ELR (cell line): ENCODE results near the gene GRN.
"Not testable (repeated sequence)": the region's sequence is repeated elsewhere in the genome, so short reads cannot be mapped to it uniquely, and the experiment has no call there.

Experiments
- DNase-seq: peaks from one replicate; pipeline ENCODE4 v3.0.0-alpha.2; 2015; ENCODE audit warnings: low read depth

GRN gene

GRCh38 chr17:44383363-44383762 is 38.3 kb downstream of the GRN start:
- DNase-seq, result no peak

GRCh38 chr17:44383861-44384260 is 38.8 kb downstream of the GRN start:
- DNase-seq, result no peak

- no peak for DNase-seq
These were observed 39.2 kb downstream of the GRN start for GRCh38 chr17:44384281-44384822.

GRCh38 chr17:44384823-44385286 is 39.8 kb downstream of the GRN start:
- DNase-seq, result no peak

- peak; percentile 86 for DNase-seq
These were observed 40.4 kb downstream of the GRN start for GRCh38 chr17:44385287-44386181.

- DNase-seq, result no peak
These were observed 41.1 kb downstream of the GRN start for GRCh38 chr17:44386182-44386525.

- no peak for DNase-seq
These were observed 42.7 kb downstream of the GRN start for GRCh38 chr17:44387804-44388203.

- no peak for DNase-seq
These were observed 44.2 kb downstream of the GRN start, which contains the start of gene ITGA2B for GRCh38 chr17:44389281-44389680. ITGA2B (minus strand) TSS chr17:44389649; CDS start chr17:44389473, 176 bp downstream.

- DNase-seq, result no peak
These were observed 44.7 kb downstream of the GRN start for GRCh38 chr17:44389723-44390202.

GRCh38 chr17:44390250-44390870 is 45.3 kb downstream of the GRN start:
- no peak for DNase-seq

GRCh38 chr17:44394112-44394511 is 49.0 kb downstream of the GRN start:
- DNase-seq, result not testable (repeated sequence)

GRCh38 chr17:44394833-44395232 is 49.7 kb downstream of the GRN start:
- no peak for DNase-seq

- no peak for DNase-seq
These were observed 51.8 kb downstream of the GRN start for GRCh38 chr17:44396946-44397345.

- no peak for DNase-seq
These were observed 52.7 kb downstream of the GRN start for GRCh38 chr17:44397479-44398440.

- peak; percentile 36 for DNase-seq
These were observed 53.9 kb downstream of the GRN start for GRCh38 chr17:44398692-44399691.

GRCh38 chr17:44400226-44400847 is 55.2 kb downstream of the GRN start:
- peak; percentile 40 for DNase-seq
